Astrocyte (in vitro differentiated cells and primary cell): Measurements from ENCODE around the gene SDR42E2. TPM values are rescaled to one million over a fixed set of nuclear protein-coding genes. Genes with fewer than 3 reads are reported as not detected.

Experiments used
- DNase-seq: peaks from one replicate; pipeline ENCODE4 v3.0.0-alpha.2; 2010; ENCODE audit warnings: low read depth
- FAIRE-seq: peaks from 2 replicates; lab custom pipeline; 2011; peaks lifted over from hg19 to GRCh38; lab: Jason Lieb, UNC
- H2AFZ ChIP-seq: 2 replicates; pipeline ENCODE4 v1.6.0; 2012; ENCODE audit warnings: low read depth, low read length, inconsistent platforms
- H3K27ac ChIP-seq: 2 replicates; pipeline ENCODE4 v1.5.1; 2011; ENCODE audit warnings: low read depth, low read length, inconsistent platforms
- H3K27me3 ChIP-seq: 2 replicates; pipeline ENCODE4 v1.6.0; 2011; ENCODE audit warnings: low read length, inconsistent platforms; ENCODE audit not compliant: insufficient read depth
- H3K36me3 ChIP-seq: 2 replicates; pipeline ENCODE4 v1.5.1; 2011; ENCODE audit warnings: low read length, inconsistent platforms; ENCODE audit not compliant: insufficient read depth
- H3K4me1 ChIP-seq: 2 replicates; pipeline ENCODE4 v1.5.1; 2011; ENCODE audit warnings: low read length, inconsistent platforms; ENCODE audit not compliant: insufficient read depth
- H3K4me2 ChIP-seq: 2 replicates; pipeline ENCODE4 v1.6.0; 2012; ENCODE audit warnings: low read length, inconsistent platforms
- H3K4me3 ChIP-seq: 2 replicates; pipeline ENCODE4 v1.5.1; 2011; ENCODE audit warnings: low read depth, mild to moderate bottlenecking, low read length, inconsistent platforms; ENCODE audit not compliant: insufficient read depth
- H3K79me2 ChIP-seq: 2 replicates; pipeline ENCODE4 v1.6.0; 2012; ENCODE audit warnings: mild to moderate bottlenecking, low read length, inconsistent platforms; ENCODE audit not compliant: insufficient read depth
- H3K9ac ChIP-seq: 2 replicates; pipeline ENCODE4 v1.6.0; 2012; ENCODE audit warnings: mild to moderate bottlenecking, low read length, inconsistent platforms
- H3K9me3 ChIP-seq: 2 replicates; pipeline ENCODE4 v1.5.1; 2012; ENCODE audit warnings: low read depth, mild to moderate bottlenecking, low read length, inconsistent platforms; ENCODE audit not compliant: insufficient read depth
- H4K20me1 ChIP-seq: 2 replicates; pipeline ENCODE4 v1.6.0; 2012; ENCODE audit warnings: low read length, inconsistent platforms; ENCODE audit not compliant: insufficient read depth
- H3K27ac Mint-ChIP-seq: one replicate; pipeline ENCODE4 v1.8.0; 2021; ENCODE audit warnings: mild to moderate bottlenecking, mixed read lengths; ENCODE audit not compliant: unreplicated experiment
- H3K27me3 Mint-ChIP-seq: one replicate; pipeline ENCODE4 v1.8.0; 2021; ENCODE audit warnings: low read depth, mixed read lengths; ENCODE audit not compliant: unreplicated experiment
- H3K36me3 Mint-ChIP-seq: one replicate; pipeline ENCODE4 v1.8.0; 2021; ENCODE audit warnings: low read depth, mixed read lengths; ENCODE audit not compliant: unreplicated experiment
- H3K4me1 Mint-ChIP-seq: one replicate; pipeline ENCODE4 v1.8.0; 2021; ENCODE audit warnings: low read depth, mixed read lengths; ENCODE audit not compliant: unreplicated experiment
- H3K4me3 Mint-ChIP-seq: one replicate; pipeline ENCODE4 v1.8.0; 2021; ENCODE audit warnings: mild to moderate bottlenecking, moderate library complexity, mixed read lengths; ENCODE audit not compliant: unreplicated experiment
- H3K9me3 Mint-ChIP-seq: one replicate; pipeline ENCODE4 v1.8.0; 2021; ENCODE audit warnings: mild to moderate bottlenecking, mixed read lengths; ENCODE audit not compliant: unreplicated experiment
- EZH2 ChIP-seq: IDR thresholded peaks from 2 replicates; pipeline ENCODE4 v1.6.1; 2012; ENCODE audit warnings: mild to moderate bottlenecking, low read length, inconsistent platforms; ENCODE audit not compliant: insufficient read depth
- total RNA-seq: library from RNA; stranded (reverse); gene quantifications from 2 replicates; pipeline ENCODE4 v1.2.1, GENCODE V29; 2021
- TF ChIP-seq, protein P1 (sequence below): IDR thresholded peaks from 2 replicates; pipeline ENCODE4 v1.5.1; 2011; ENCODE audit warnings: low read depth, mild to moderate bottlenecking, inconsistent platforms, low read length, moderate library complexity; ENCODE audit not compliant: insufficient read depth

The SDR42E2 gene
- total RNA-seq, 1 donor from 2014 or later = not detected

DNA sequence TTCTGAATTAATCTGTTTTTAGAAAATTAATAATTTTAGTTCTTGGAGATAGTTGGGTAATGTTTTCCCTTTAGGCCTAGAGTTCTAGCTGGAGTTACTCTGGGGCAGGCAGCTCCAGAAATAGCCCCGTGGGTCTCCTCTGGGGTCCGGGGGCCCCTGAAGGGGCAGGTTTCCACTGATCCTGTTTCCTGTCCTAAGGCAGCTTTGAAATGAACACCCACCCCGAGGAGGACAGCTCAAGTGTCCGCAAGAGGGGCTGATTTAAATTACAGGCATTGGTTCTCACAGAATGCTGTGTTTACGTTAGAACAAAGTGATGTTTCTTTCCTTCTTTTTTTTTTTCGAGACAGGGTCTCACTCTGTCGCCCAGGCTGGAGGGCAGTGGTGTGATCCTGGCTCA is 67.6 kb downstream of the SDR42E2 start:
- H3K79me2 ChIP-seq = no peaks in the 10 kb centered on the region
- DNase-seq (no peak), FAIRE-seq (no peak)
- peaks cover 17% of the 10 kb centered on the region for H3K36me3 Mint-ChIP-seq
- no peaks in the 10 kb centered on the region for H3K36me3 ChIP-seq
- H3K4me3 Mint-ChIP-seq = no peak overlapping the region
- H4K20me1 ChIP-seq = peaks cover 10% of the 10 kb centered on the region
- no peak overlapping the region for H3K4me2 ChIP-seq
- no peaks in the 10 kb centered on the region for H3K4me1 ChIP-seq
- no peak overlapping the region for H2AFZ ChIP-seq
- no peaks in the 10 kb centered on the region for H3K27me3 ChIP-seq
- H3K4me1 Mint-ChIP-seq = peaks cover 3% of the 10 kb centered on the region
- no peaks in the 10 kb centered on the region for H3K9me3 Mint-ChIP-seq
- no peak overlapping the region for H3K27ac ChIP-seq
- H3K4me3 ChIP-seq = no peak overlapping the region
- no peaks in the 10 kb centered on the region for H3K27me3 Mint-ChIP-seq
- no peaks in the 10 kb centered on the region for H3K9me3 ChIP-seq
- TF ChIP-seq EZH2 = no peak
- TF ChIP-seq, protein P1, sequence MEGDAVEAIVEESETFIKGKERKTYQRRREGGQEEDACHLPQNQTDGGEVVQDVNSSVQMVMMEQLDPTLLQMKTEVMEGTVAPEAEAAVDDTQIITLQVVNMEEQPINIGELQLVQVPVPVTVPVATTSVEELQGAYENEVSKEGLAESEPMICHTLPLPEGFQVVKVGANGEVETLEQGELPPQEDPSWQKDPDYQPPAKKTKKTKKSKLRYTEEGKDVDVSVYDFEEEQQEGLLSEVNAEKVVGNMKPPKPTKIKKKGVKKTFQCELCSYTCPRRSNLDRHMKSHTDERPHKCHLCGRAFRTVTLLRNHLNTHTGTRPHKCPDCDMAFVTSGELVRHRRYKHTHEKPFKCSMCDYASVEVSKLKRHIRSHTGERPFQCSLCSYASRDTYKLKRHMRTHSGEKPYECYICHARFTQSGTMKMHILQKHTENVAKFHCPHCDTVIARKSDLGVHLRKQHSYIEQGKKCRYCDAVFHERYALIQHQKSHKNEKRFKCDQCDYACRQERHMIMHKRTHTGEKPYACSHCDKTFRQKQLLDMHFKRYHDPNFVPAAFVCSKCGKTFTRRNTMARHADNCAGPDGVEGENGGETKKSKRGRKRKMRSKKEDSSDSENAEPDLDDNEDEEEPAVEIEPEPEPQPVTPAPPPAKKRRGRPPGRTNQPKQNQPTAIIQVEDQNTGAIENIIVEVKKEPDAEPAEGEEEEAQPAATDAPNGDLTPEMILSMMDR = no peak
- no peak overlapping the region for H3K27ac Mint-ChIP-seq
- H3K9ac ChIP-seq = no peak overlapping the region

DNA sequence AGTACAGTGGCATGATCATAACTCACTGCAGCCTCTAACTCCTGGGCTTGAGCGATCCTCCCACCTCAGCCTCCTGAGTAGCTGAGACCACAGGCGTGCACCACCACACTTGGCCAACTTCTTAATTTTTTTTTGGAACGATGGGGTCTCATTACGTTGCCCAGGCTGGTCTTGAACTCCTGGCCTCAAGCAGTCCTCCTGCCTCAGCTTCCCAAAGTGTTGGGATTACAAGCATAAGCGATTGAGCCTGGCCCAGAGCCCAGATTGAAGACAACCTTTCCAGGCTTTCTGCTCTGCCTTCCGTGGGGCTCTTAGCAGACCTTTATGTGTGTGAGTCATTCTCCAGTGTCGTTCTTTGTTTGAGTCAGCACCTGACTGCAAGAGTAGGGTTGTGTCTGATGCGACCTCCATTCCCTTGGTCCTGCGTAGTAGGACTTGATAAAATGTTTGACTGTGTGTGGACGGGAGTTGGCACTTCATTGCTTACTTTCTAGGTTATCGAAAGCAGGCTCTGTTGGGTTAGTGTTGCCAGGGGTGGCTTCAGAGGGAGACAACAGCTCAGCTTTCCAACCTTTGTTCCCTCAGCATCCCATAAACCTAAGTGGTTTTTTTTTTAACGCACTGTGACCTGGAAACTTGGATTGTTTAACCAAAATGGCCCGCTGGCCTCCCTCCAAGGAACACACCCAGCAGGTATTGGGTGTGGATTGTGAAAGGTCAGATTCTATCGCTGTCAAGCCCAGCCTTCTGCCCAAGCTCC is 70.2 kb downstream of the SDR42E2 start:
- no peaks in the 10 kb centered on the region for H3K9me3 ChIP-seq
- H3K79me2 ChIP-seq = no peaks in the 10 kb centered on the region
- H3K4me1 ChIP-seq = no peaks in the 10 kb centered on the region
- H3K27me3 Mint-ChIP-seq = no peaks in the 10 kb centered on the region
- peaks cover 3% of the 10 kb centered on the region for H3K4me1 Mint-ChIP-seq
- H3K27ac Mint-ChIP-seq = no peak overlapping the region
- H3K36me3 Mint-ChIP-seq = peaks cover 14% of the 10 kb centered on the region
- no peak overlapping the region for H3K27ac ChIP-seq
- no peak overlapping the region for H3K4me3 Mint-ChIP-seq
- TF ChIP-seq EZH2 = no peak
- TF ChIP-seq, protein P1 = no peak
- H3K36me3 ChIP-seq = no peaks in the 10 kb centered on the region
- no peaks in the 10 kb centered on the region for H3K27me3 ChIP-seq
- H2AFZ ChIP-seq = no peak overlapping the region
- H3K4me2 ChIP-seq = no peak overlapping the region
- H4K20me1 ChIP-seq = peaks cover 5% of the 10 kb centered on the region
- no peak overlapping the region for H3K4me3 ChIP-seq
- FAIRE-seq (no peak), DNase-seq (peak; percentile 66)
- H3K9ac ChIP-seq = no peak overlapping the region
- no peaks in the 10 kb centered on the region for H3K9me3 Mint-ChIP-seq

DNA sequence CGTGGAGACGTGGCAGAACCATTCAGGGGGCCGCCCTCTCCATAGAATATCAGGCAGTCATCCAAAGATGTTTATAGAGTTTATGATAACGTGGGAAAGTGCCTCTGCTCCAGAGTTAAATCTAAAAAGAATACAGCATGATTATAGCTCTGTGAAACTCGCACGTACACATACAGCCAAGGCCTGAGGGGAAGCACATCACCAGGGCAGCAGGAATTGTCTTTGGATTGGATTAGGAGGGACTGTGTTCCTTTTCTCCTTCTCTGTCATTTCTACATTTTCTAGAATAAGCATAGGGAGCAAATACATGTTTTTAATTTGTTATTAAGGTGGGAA is 70.7 kb downstream of the SDR42E2 start:
- H3K79me2 ChIP-seq = no peaks in the 10 kb centered on the region
- H3K4me3 Mint-ChIP-seq = no peak overlapping the region
- no peaks in the 10 kb centered on the region for H3K27me3 Mint-ChIP-seq
- no peak overlapping the region for H2AFZ ChIP-seq
- no peaks in the 10 kb centered on the region for H3K27me3 ChIP-seq
- H3K9me3 ChIP-seq = no peaks in the 10 kb centered on the region
- peaks cover 5% of the 10 kb centered on the region for H4K20me1 ChIP-seq
- no peak overlapping the region for H3K9ac ChIP-seq
- TF ChIP-seq, protein P1 = no peak
- TF ChIP-seq EZH2 = no peak
- no peak overlapping the region for H3K4me2 ChIP-seq
- no peak overlapping the region for H3K4me3 ChIP-seq
- FAIRE-seq (no peak), DNase-seq (no peak)
- H3K27ac Mint-ChIP-seq = no peak overlapping the region
- no peak overlapping the region for H3K27ac ChIP-seq
- H3K4me1 ChIP-seq = no peaks in the 10 kb centered on the region
- no peaks in the 10 kb centered on the region for H3K36me3 ChIP-seq
- H3K36me3 Mint-ChIP-seq = peaks cover 14% of the 10 kb centered on the region
- H3K9me3 Mint-ChIP-seq = no peaks in the 10 kb centered on the region
- H3K4me1 Mint-ChIP-seq = peaks cover 3% of the 10 kb centered on the region
